ENCODE measurements around the gene CYB561A3. TPM values are rescaled to one million over a fixed set of nuclear protein-coding genes. Genes with fewer than 3 reads are reported as not detected.

Gene CYB561A3
- total RNA-seq, 1 donor, result 151 TPM

DNA sequence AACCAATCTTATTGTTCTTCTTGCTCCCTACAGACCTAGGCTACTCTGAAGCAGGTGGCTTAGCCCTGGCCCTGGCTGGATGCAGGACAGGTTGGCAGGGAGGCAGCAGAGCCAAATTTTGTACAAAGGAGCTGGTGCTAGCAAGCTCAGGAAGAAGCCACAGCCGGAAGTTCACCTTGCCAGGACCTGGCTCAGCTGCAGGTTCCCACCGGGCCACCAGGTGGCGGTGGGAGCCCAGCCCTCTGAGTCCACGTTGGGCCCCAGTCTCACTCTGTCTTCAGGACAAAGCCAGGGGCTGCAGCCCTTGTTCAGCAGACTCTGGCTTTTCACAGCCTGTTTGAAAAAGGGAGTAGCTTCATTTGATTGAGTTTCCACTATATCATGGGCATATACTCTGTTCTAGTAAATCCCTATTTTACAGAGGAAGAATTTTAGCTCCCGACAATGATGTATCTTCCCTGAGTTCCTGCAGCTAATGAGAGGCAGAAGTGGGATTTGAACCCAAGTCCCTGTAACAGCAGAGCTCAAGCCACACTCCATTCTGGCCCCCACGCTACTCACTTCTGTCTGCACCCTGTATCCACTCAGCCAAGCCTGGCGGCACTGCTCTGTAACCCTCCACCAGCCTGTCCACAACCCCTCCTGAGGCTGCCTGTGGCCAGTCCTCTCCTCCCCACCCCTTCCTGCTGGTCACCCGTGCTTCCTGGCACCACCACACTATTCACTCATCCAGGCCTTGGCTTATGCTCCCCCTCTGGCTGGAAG is 25.3 kb downstream of the CYB561A3 start:
- no peaks in the 10 kb centered on the region for H3K9me3 ChIP-seq (ENCODE audit: low read depth, low read length)
- peaks cover 4% of the 10 kb centered on the region for H3K36me3 ChIP-seq (ENCODE audit: insufficient read depth, low read length)
- no peak overlapping the region for H3K4me2 ChIP-seq (ENCODE audit: insufficient read depth, low read length)
- H3K27me3 ChIP-seq (ENCODE audit: insufficient read depth, low read length), result no peaks in the 10 kb centered on the region
- H2AFZ ChIP-seq (ENCODE audit: low read length), result peak overlapping the region; percentile 74
- peaks cover 9% of the 10 kb centered on the region for H4K20me1 ChIP-seq (ENCODE audit: insufficient read depth, low read length)
- H3K4me3 ChIP-seq (ENCODE audit: insufficient read depth, low read length), result no peak overlapping the region
- peak overlapping the region; percentile 43 for H3K27ac ChIP-seq (ENCODE audit: low read depth, low read length)
- H3K79me2 ChIP-seq (ENCODE audit: insufficient read depth, low read length), result peaks cover 20% of the 10 kb centered on the region
- peaks cover 30% of the 10 kb centered on the region for H3K4me1 ChIP-seq (ENCODE audit: insufficient read depth, low read length)
- peak; percentile 98 for DNase-seq (ENCODE audit: insufficient read length, low spot score, missing footprints)
- TF ChIP-seq, protein P1, sequence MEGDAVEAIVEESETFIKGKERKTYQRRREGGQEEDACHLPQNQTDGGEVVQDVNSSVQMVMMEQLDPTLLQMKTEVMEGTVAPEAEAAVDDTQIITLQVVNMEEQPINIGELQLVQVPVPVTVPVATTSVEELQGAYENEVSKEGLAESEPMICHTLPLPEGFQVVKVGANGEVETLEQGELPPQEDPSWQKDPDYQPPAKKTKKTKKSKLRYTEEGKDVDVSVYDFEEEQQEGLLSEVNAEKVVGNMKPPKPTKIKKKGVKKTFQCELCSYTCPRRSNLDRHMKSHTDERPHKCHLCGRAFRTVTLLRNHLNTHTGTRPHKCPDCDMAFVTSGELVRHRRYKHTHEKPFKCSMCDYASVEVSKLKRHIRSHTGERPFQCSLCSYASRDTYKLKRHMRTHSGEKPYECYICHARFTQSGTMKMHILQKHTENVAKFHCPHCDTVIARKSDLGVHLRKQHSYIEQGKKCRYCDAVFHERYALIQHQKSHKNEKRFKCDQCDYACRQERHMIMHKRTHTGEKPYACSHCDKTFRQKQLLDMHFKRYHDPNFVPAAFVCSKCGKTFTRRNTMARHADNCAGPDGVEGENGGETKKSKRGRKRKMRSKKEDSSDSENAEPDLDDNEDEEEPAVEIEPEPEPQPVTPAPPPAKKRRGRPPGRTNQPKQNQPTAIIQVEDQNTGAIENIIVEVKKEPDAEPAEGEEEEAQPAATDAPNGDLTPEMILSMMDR (IDR thresholded peaks at IDR 0.05; ENCODE audit: extremely low read depth, low read depth, low read length), result peak; percentile 98

DNA sequence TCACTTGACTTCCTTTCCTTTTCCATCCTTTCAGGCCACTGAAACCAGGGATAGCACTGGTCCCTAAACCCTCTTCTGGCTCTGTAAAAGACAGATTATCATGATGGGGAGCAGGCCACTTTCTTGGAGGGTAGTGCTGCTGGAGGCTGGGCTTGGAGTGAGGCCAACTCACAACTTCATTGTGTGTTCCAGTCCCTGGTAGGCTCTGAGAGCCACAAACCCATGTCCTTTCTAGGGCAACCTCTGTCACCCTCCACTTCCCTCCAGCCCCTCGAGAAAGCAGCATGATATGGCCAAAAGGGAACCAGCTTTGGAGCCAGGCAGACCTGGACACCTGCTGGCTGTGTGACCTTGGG is 26.3 kb downstream of the CYB561A3 start:
- Histone ChIP-seq H3K4me2 (ENCODE audit: insufficient read depth, low read length) (no peak overlapping the region), H4K20me1 (ENCODE audit: insufficient read depth, low read length) (peaks cover 14% of the 10 kb centered on the region), H3K27ac (ENCODE audit: low read depth, low read length) (peak overlapping the region; percentile 46), H3K4me1 (ENCODE audit: insufficient read depth, low read length) (peaks cover 36% of the 10 kb centered on the region), H3K9me3 (ENCODE audit: low read depth, low read length) (no peaks in the 10 kb centered on the region), H2AFZ (ENCODE audit: low read length) (peak overlapping the region; percentile 49), H3K4me3 (ENCODE audit: insufficient read depth, low read length) (no peak overlapping the region), H3K36me3 (ENCODE audit: insufficient read depth, low read length) (peaks cover 4% of the 10 kb centered on the region), H3K79me2 (ENCODE audit: insufficient read depth, low read length) (peaks cover 30% of the 10 kb centered on the region), H3K27me3 (ENCODE audit: insufficient read depth, low read length) (no peaks in the 10 kb centered on the region)
- DNase-seq (ENCODE audit: insufficient read length, low spot score, missing footprints), result peak; percentile 86
- TF ChIP-seq, protein P1 (IDR thresholded peaks at IDR 0.05; ENCODE audit: extremely low read depth, low read depth, low read length), result no peak

DNA sequence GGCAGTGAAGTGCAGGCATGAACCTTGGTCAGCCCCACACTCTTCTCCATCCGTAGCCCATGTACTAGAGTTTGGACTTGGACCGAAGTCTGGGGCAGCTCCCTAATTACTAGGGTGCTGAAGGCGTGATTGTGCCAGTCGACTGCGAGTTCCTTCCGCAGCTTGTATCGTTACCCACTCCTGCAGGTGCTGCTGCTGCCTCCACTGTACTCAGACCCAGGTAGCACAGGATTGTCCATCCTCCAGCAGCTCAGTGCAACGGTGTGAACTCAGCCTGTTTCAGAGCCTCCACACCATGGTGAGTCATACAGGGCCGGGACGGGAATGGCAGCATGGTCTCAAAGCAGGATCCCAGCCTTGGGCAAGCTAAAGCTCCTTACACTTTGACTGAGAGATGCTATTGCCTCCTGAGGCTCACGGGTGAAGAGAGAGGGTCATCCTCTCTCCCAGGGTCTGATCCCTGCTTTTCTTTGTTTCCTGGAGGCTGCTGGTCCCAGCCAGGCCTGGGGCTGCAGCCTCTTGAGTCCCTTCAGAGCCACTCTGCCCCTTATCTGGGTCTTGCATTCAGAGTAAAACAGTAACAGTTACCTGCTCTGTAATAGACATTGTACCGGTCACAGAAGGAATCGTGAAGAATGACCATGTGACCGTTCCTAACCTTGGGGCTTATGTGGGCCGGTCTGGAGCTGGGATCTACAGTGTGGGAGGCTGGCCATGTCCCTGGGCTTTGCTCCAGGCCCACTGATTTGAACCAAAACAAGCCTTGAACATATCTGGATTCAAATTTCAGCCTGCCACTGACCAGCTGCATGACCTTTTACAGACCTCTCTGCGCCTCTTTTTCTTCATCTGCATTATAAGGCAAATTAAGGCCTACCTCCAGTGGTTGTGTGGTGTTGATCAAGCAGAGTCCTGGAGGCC is 27.0 kb downstream of the CYB561A3 start:
- H3K9me3 ChIP-seq (ENCODE audit: low read depth, low read length), result no peaks in the 10 kb centered on the region
- no peaks in the 10 kb centered on the region for H3K27me3 ChIP-seq (ENCODE audit: insufficient read depth, low read length)
- peak overlapping the region; percentile 98 for H3K4me2 ChIP-seq (ENCODE audit: insufficient read depth, low read length)
- peak overlapping the region; percentile 49 for H2AFZ ChIP-seq (ENCODE audit: low read length)
- DNase-seq (ENCODE audit: insufficient read length, low spot score, missing footprints), result peak; percentile 96
- peaks cover 7% of the 10 kb centered on the region for H3K36me3 ChIP-seq (ENCODE audit: insufficient read depth, low read length)
- H3K79me2 ChIP-seq (ENCODE audit: insufficient read depth, low read length), result peaks cover 36% of the 10 kb centered on the region
- peaks cover 36% of the 10 kb centered on the region for H3K4me1 ChIP-seq (ENCODE audit: insufficient read depth, low read length)
- H4K20me1 ChIP-seq (ENCODE audit: insufficient read depth, low read length), result peaks cover 19% of the 10 kb centered on the region
- peak overlapping the region; percentile 91 for H3K27ac ChIP-seq (ENCODE audit: low read depth, low read length)
- TF ChIP-seq, protein P1 (IDR thresholded peaks at IDR 0.05; ENCODE audit: extremely low read depth, low read depth, low read length), result no peak
- no peak overlapping the region for H3K4me3 ChIP-seq (ENCODE audit: insufficient read depth, low read length)

Data from osteoblast (primary cell).